HG02970 (cell line): Measurements from ENCODE around the gene SALL1.

Source experiments
- ATAC-seq: cut with Tn5 transposase; IDR thresholded peaks from one replicate; pipeline ENCODE4 v1.9.1; 2021; ENCODE audit warnings: mild to moderate bottlenecking, moderate library complexity, moderate number of reproducible peaks; ENCODE audit not compliant: unreplicated experiment, low FRiP score

The SALL1 gene

DNA sequence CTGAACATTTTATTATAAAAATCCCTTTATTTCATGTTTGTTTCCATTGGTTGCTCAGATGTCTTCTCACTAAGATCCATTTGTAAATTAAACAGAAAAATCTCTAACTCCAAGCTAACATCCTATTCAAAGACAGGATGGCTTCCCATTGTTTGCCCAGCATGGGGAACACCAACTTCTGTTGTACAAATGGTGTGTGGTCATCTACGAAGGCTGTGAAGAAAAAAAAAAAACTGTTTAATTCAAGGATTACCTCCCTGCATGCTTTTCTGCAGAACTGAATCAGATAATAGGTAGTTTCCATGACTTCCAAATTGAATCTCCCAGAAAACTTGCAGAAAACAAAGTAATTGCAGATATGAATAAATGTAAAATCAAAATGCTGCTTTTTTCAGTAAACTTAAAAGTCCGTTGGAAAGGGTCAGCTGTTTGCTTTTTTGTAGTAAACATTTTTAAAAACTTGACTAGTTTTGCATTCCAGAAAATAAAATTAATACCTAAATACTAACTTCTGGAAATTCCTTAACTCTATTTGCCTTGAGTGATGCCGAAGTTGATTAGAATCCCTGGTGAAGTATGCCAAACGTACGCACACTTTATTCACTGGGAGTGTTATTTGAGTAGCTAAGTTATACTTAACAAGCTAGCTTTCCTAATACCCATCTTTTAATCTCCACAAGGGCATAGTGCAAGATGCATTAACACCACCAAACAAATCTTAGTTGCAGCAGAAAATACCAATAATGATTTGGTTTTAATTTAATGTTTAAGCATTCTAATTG lies 7.7 kb downstream of the SALL1 start:
- no peak for ATAC-seq

DNA sequence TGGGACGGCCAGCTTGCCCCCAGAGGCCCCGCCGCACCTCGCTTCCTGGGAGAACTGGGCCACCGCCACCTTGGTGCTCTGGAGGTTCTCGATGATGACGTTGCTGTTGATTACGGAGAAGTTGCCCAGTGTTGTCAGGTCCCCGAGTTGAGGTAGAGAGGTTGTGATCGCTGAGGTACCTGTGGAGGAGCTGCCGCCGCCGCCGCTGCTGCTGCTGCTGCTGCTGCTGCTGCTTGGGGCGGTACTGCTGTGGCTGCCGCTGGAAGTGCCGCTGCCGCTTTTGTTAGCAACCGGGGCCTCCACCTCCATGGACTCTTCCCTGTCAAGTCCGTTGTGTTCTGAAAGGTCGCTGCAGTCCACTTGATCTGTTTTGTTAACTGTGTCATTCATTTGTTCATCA lies 9.5 kb downstream of the SALL1 start:
- no peak for ATAC-seq

DNA sequence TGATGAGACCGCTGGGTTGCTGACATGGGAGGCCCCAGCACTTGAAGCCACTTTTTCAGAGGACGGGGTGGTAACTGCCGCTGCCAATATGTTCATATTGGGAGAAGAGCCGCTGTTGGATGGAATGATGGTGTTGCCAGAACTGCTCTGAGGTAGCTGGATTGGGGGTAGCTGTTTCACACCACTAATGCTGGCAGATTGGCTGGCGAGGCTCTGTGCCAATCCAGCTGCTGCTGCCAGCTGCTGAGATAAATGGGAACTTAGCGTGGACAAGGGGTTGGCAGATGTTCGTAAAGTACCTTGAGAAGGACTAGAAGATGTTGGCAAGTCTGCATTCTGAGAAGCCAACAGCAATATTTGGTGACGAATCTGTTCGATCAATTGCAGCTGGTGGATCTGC lies 10.0 kb downstream of the SALL1 start:
- ATAC-seq = no peak

DNA sequence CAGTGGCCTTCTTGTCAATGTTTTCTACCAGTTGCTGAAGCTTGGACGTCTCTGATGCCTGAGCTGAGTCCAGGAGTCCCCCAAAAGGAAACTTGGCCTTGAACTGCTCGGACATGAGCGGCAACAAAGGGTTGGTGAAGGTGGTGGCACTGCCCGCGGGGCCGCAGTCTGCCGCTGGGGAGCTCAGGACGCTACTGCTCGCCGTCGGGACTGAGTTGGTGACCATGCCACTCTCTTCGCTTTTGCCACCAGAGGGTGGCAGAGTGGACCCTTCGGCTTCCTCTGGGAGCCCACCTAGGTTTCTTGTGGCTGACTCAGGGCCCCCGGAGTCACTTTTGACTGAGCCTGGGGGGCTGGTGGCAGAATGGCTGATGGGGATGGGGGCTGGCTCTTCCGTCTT lies 11.0 kb downstream of the SALL1 start:
- no peak for ATAC-seq

DNA sequence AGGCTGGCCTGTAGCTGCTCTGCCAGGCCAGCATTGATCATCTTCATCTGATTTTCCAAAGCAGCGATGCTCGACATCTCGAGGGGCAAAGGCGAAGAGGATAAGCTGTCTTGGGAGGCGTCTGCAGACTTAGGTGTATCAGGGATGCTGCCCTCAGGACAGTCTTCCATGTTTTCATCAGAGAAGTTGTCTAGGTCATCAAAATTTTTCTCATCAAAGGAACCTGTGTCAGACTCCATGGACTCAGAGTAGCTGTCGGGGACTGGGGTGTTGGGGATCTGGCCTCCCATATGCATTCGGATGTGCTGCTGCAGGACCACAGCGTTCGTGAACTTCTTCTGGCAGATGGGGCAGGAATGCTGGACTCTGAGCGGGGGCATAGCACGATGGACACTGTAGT lies 11.5 kb downstream of the SALL1 start:
- ATAC-seq = no peak

- ATAC-seq = no peak
These were observed 12.9 kb downstream of the SALL1 start for GRCh38 chr16:51138178-51138577.

- ATAC-seq = no peak
These were observed 14.0 kb downstream of the SALL1 start for GRCh38 chr16:51137097-51137496.

- ATAC-seq = no peak
These were observed 16.2 kb downstream of the SALL1 start for GRCh38 chr16:51134876-51135275.

GRCh38 chr16:51134269-51134812 lies 16.7 kb downstream of the SALL1 start:
- ATAC-seq = no peak

DNA sequence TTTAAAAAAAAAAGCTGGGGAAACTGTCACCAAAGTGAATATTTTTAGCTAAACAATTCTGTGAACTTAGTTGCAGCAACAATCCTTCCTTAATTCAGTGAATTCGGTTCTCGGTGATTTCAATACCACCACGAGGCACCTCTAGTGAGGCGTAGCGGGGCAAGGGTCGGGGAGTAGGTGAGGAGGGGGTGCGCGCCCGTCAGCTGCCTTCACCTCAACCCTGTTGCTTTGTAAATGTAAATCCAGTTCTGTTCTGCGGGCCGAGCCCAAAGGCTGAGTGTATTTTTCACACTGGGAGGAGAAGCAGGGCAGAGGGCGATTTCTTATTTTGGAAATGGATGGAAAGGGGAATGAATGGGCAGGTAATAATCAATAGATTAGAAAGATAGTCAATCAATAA lies 17.4 kb downstream of the SALL1 start:
- ATAC-seq = no peak

DNA sequence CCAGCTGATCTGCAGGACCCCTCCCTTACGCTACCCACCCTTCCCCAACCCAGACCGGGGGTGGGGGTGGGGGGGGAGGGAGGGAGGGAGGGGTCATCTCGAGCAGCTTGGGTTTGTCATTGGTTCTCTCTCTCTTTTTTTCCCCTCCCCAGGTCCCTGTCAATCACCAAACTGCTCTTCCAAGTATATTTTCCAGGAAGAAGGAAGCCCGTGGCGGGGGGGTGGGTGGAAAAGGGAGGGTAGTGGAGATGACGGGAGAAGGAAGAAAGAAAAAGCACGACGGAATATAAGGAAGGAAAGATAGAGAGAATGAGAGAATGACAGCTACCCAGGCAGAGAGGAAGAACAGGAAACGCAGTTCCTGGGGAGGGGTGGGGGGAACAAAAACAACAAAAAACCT lies 17.9 kb downstream of the SALL1 start:
- no peak for ATAC-seq

DNA sequence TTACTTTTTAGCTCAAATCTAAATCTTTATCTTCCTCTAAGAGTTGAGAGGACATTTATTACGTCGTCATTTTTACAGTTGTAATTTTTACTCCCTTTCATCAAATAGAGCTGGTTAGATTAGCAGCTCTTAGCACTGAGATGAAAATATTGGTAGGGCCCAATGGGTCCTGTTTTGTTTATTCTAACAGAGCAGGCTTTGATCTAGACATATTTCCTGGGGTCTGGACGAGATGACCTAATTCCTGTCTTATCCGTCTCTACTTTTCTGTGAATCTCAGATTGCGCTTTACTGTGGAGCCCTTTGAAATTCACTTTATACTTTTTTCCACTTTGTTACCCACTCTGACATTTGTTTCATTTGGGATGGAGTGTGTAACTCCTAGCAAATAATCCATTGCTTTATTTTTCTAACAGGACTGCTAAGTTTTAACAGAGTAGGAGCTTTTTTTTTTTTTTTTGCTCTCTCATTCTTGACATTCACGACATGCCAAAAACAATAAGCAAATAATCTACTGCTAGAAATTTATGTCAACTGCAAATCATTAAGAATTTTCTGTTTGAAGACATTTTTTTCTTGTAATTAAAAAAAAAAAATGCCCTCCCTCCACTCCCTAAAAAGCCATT lies 18.5 kb downstream of the SALL1 start:
- ATAC-seq = no peak

DNA sequence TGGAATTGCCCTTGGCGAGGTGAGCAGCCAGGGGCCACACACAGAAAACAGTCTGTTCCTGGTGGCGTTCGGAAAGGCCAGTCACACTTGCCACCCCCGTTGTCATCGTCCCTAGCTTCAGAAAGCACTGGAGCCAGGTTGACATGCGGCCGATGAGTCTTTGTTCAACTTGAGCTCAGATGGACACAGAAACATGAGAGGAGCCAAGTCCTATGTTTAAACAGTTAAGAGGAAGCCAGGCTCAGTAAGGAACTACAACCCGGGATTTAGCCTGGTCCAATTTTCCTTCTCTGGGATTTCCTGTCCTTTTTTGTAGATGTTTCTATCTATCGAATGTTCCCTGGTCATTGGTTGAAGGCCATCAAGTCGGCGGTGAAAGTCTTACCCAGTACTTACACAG lies 19.5 kb downstream of the SALL1 start:
- no peak for ATAC-seq

DNA sequence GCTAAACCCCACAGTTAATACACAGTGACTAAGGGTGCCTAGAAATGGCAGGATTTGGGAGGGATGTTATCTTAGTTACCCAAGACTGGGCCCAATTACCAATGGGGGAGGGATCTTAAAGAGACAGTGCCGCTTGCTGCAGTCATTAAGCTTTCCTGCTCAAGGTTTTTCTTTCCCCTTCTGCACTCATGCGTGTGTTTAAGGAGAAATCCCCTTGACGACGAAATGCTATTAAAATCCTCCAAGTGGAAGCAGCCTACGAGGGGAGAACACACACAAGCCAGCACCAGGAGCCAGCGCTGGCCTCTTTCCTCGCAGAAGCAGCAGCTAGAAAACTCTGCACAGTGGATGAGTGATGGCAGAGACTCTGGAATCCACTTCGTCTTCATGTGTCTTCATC lies 22.0 kb downstream of the SALL1 start:
- no peak for ATAC-seq

DNA sequence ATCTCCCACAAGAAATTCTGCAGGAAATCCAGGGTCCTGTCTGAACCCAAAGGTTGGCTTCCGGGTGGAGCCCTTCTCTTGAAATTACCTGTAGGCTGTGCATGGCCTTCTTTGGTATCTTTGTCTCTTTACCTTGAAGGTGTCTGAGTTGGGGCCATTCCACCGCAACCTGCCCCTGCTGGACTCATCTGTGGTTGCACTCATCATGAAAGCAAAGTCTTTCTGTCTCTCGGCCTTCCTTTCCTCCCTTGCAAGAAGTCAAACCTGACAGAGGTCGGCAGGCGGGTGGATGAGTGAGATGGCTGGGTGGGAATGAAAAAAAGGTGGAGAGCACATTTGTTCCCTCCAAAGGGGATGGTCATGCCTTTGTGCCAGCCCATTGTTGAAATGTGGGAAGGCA lies 25.1 kb downstream of the SALL1 start:
- ATAC-seq = no peak

- no peak for ATAC-seq
These were observed 26.2 kb downstream of the SALL1 start for GRCh38 chr16:51124896-51125295.

DNA sequence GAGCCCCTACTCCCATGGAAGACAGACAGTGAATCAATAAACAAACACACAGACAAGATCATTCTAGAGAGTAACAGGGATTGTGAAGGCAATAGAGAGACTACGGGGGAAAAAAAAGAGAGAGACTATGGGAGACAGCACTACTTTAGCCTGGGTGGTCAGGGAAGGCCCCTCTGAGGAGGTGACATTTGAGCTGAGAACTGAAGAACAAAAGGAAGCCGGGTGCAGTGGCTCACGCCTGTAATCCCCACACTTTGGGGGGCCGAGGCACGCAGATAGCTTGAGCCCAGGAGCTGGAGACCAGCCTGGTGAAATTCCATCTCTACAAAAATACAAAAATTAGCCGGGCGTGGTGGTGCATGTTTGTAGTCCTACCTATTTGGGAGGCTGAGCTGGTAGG lies 29.2 kb downstream of the SALL1 start:
- ATAC-seq = no peak

DNA sequence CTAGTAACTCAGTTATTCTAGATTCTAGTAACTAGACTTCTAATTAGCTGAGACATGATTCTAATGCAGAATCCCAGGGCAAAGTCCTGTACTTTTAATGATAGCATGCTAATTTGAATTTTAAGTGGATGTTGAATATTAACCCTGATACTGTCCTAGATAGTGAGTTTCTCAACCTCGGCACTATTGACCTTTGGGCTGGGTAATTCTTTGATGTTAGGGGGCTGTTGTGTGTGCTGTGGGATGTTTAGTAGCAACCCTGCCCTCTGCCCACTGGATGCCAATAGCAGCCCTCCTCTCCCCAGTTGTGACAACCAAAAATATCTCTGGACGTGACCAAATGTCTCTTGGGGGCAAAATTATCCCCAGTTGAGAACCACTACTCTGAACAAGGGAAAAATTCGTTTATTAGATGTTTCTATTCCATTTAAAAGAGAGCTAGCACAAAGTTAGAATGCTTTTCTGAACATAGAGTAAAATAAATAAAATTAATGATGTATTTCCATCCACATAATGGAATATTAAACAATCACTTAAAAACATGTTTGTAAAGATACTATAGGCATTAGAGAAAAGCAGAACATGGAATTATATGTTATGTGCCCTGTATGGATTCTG lies 30.2 kb downstream of the SALL1 start:
- ATAC-seq = no peak

- ATAC-seq = no peak
These were observed 30.9 kb downstream of the SALL1 start for GRCh38 chr16:51119973-51120729.

- ATAC-seq = no peak
These were observed 31.5 kb downstream of the SALL1 start for GRCh38 chr16:51119556-51119955.

- ATAC-seq = no peak
These were observed 34.7 kb downstream of the SALL1 start for GRCh38 chr16:51116353-51116752.
